ENCODE measurements around the gene ACLY.
"Not testable (repeated sequence)": the region's sequence is repeated elsewhere in the genome, so short reads cannot be mapped to it uniquely, and the experiment has no call there.

The ACLY gene

GRCh38 chr17:41848788-41849187, 70.0 kb downstream of the ACLY start:
- TF ChIP-seq POLR2AphosphoS5 (IDR thresholded peaks at IDR 0.05; ENCODE audit: low read depth) (no peak), REST (IDR thresholded peaks at IDR 0.05; ENCODE audit: insufficient replicate concordance, low read depth) (no peak), CTCF (IDR thresholded peaks at IDR 0.05; ENCODE audit: insufficient read depth, low read length) (no peak)
- Histone ChIP-seq H3K4me3 (replicated peaks; ENCODE audit: insufficient read depth, low read length) (no peak overlapping the region), H3K27me3 (ENCODE audit: insufficient read depth, poor library complexity, severe bottlenecking) (no peaks in the 10 kb centered on the region), H3K27ac (replicated peaks) (no peak overlapping the region)
- no peak for DNase-seq (ENCODE audit: low read depth in 1 of 2, low spot score in 1 of 2)

- no peak overlapping the region for H3K4me3 ChIP-seq (replicated peaks; ENCODE audit: insufficient read depth, low read length)
- H3K27me3 ChIP-seq (ENCODE audit: insufficient read depth, poor library complexity, severe bottlenecking): no peaks in the 10 kb centered on the region
- no peak for DNase-seq (ENCODE audit: low read depth in 1 of 2, low spot score in 1 of 2)
- no peak for TF ChIP-seq POLR2AphosphoS5 (IDR thresholded peaks at IDR 0.05; ENCODE audit: low read depth)
- TF ChIP-seq GABPA (IDR thresholded peaks at IDR 0.05; ENCODE audit: low read depth): no peak
- no peak for TF ChIP-seq CTCF (IDR thresholded peaks at IDR 0.05; ENCODE audit: insufficient read depth, low read length)
- no peak for TF ChIP-seq SPI1 (IDR thresholded peaks at IDR 0.05; ENCODE audit: borderline replicate concordance, low read depth)
- no peak for TF ChIP-seq REST (IDR thresholded peaks at IDR 0.05; ENCODE audit: insufficient replicate concordance, low read depth)
- H3K27ac ChIP-seq (replicated peaks): no peak overlapping the region
These were observed 73.8 kb downstream of the ACLY start for GRCh38 chr17:41844971-41845370.

GRCh38 chr17:41840781-41841180, 78.0 kb downstream of the ACLY start:
- H3K27ac ChIP-seq (replicated peaks); DNase-seq (ENCODE audit: low read depth in 1 of 2, low spot score in 1 of 2); H3K4me3 ChIP-seq (replicated peaks; ENCODE audit: insufficient read depth, low read length): not testable (repeated sequence)
- H3K27me3 ChIP-seq (ENCODE audit: insufficient read depth, poor library complexity, severe bottlenecking): peaks cover 10% of the 10 kb centered on the region

GRCh38 chr17:41839448-41839847, 79.3 kb downstream of the ACLY start:
- not testable (repeated sequence) for H3K4me3 ChIP-seq (replicated peaks; ENCODE audit: insufficient read depth, low read length); H3K27ac ChIP-seq (replicated peaks); DNase-seq (ENCODE audit: low read depth in 1 of 2, low spot score in 1 of 2)
- peaks cover 23% of the 10 kb centered on the region for H3K27me3 ChIP-seq (ENCODE audit: insufficient read depth, poor library complexity, severe bottlenecking)

GRCh38 chr17:41837761-41838538, 80.8 kb downstream of the ACLY start, which contains the start of gene KLHL10:
KLHL10 (plus strand) TSS chr17:41837825; CDS start chr17:41837933, 108 bp downstream.
- Histone ChIP-seq H3K27me3 (ENCODE audit: insufficient read depth, poor library complexity, severe bottlenecking) (peaks cover 29% of the 10 kb centered on the region), H3K27ac (replicated peaks) (no peak within 1 kb of the TSS), H3K4me3 (replicated peaks; ENCODE audit: insufficient read depth, low read length) (no peak within 1 kb of the TSS)
- no peak for DNase-seq (ENCODE audit: low read depth in 1 of 2, low spot score in 1 of 2)
- TF ChIP-seq SPI1 (IDR thresholded peaks at IDR 0.05; ENCODE audit: borderline replicate concordance, low read depth) (no peak), REST (IDR thresholded peaks at IDR 0.05; ENCODE audit: insufficient replicate concordance, low read depth) (no peak), GABPA (IDR thresholded peaks at IDR 0.05; ENCODE audit: low read depth) (no peak), POLR2AphosphoS5 (IDR thresholded peaks at IDR 0.05; ENCODE audit: low read depth) (no peak), CTCF (IDR thresholded peaks at IDR 0.05; ENCODE audit: insufficient read depth, low read length) (no peak)
